PC-3 (cell line): ENCODE data around the gene FBXL15. TPM values are rescaled to one million over a fixed set of nuclear protein-coding genes. Genes with fewer than 3 reads are reported as not detected.

ENCODE experiments used
- ATAC-seq: fragments of 200-7000 bp; cut with Tn5 transposase; 2 replicates; pipeline ENCODE4 v1.9.1; 2020; ENCODE audit warnings: mild to moderate bottlenecking, moderate library complexity
- BruUV-seq: library from RNA; stranded (reverse); fragments of 400-500 nt; replicated peaks from 2 replicates; lab custom pipeline; 2021; lab: Mats Ljungman, UMichigan
- CTCF ChIA-PET: fragments of 300-600 bp; sonication (Branson Sonifier 250); formaldehyde crosslinking; loops from one replicate; lab custom pipeline; 2022; ENCODE audit warnings: antibody characterized with exemption; lab: Charles Lee
- POLR2A ChIA-PET: fragments of 300-600 bp; sonication (Branson Sonifier 250); formaldehyde crosslinking; loops from one replicate; lab custom pipeline; 2022; ENCODE audit warnings: antibody characterized with exemption; ENCODE audit not compliant: unreplicated experiment; lab: Charles Lee
- DNase-seq: peaks from one replicate; pipeline ENCODE4 v3.0.0-alpha.2; 2015
- H2AFZ ChIP-seq: fragments of 300-600 bp; sonication (generic); 2 replicates; pipeline ENCODE4 v1.6.0; 2016; ENCODE audit warnings: antibody characterized with exemption, low read length
- H3F3A ChIP-seq: fragments of 300-600 bp; sonication (generic); one replicate; pipeline ENCODE4 v1.6.0; 2017; ENCODE audit warnings: antibody characterized with exemption, low read length, control low read depth, mild to moderate bottlenecking; ENCODE audit not compliant: unreplicated experiment
- H3K27ac ChIP-seq: fragments of 300-600 bp; sonication (generic); 2 replicates; pipeline ENCODE4 v1.5.1; 2016; ENCODE audit warnings: mild to moderate bottlenecking, low read length
- H3K27me3 ChIP-seq: fragments of 300-600 bp; sonication (generic); 2 replicates; pipeline ENCODE4 v1.6.1; 2016; ENCODE audit warnings: low read length, mixed read lengths
- H3K36me3 ChIP-seq: fragments of 300-600 bp; sonication (generic); 2 replicates; pipeline ENCODE4 v1.6.1; 2016; ENCODE audit warnings: low read depth, mixed run types, low read length, mixed read lengths
- H3K4me1 ChIP-seq: fragments of 300-600 bp; sonication (generic); 2 replicates; pipeline ENCODE4 v1.5.1; 2016; ENCODE audit warnings: low read length; ENCODE audit not compliant: insufficient read depth
- H3K4me2 ChIP-seq: fragments of 300-600 bp; sonication (generic); 2 replicates; pipeline ENCODE4 v1.6.0; 2016; ENCODE audit warnings: low read length
- H3K4me3 ChIP-seq: fragments of 300-600 bp; sonication (generic); 2 replicates; pipeline ENCODE4 v1.5.1; 2016; ENCODE audit warnings: mild to moderate bottlenecking, low read length, mixed read lengths
- H3K79me2 ChIP-seq: fragments of 300-600 bp; sonication (generic); 2 replicates; pipeline ENCODE4 v1.6.1; 2017; ENCODE audit warnings: low read length, mixed read lengths
- H3K9ac ChIP-seq: fragments of 300-600 bp; sonication (generic); 2 replicates; pipeline ENCODE4 v1.6.0; 2016; ENCODE audit warnings: mild to moderate bottlenecking, low read length
- H3K9me2 ChIP-seq: fragments of 300-600 bp; sonication (generic); replicated peaks from 2 replicates; pipeline ENCODE4 v1.6.1; 2016; ENCODE audit warnings: mixed run types, low read length, mixed read lengths
- H3K9me3 ChIP-seq: fragments of 300-600 bp; sonication (generic); 2 replicates; pipeline ENCODE4 v1.6.1; 2016; ENCODE audit warnings: low read length, mixed read lengths
- H4K20me1 ChIP-seq: fragments of 300-600 bp; sonication (generic); 2 replicates; pipeline ENCODE4 v1.6.1; 2016; ENCODE audit warnings: low read length, mixed read lengths
- CTCF ChIP-seq: fragments of 300-600 bp; sonication (generic); conservative IDR thresholded peaks from 2 replicates; pipeline ENCODE4 v1.5.1; 2017; ENCODE audit warnings: antibody characterized with exemption, low read depth, mild to moderate bottlenecking, low read length
- EZH2 ChIP-seq: fragments of 300-600 bp; sonication (generic); IDR thresholded peaks from one replicate; pipeline ENCODE4 v1.6.1; 2017; ENCODE audit warnings: antibody characterized with exemption, mild to moderate bottlenecking, low read length; ENCODE audit not compliant: unreplicated experiment
- EZH2phosphoT487 ChIP-seq: fragments of 300-600 bp; sonication (generic); IDR thresholded peaks from 2 replicates; pipeline ENCODE4 v1.6.1; 2018; ENCODE audit warnings: mild to moderate bottlenecking, antibody characterized with exemption, low read length, borderline replicate concordance
- intact Hi-C: fragments of 100-400 bp; cut with micrococcal nuclease; formaldehyde crosslinking; loops from 2 replicates; pipeline ENCODE4 v1.9.0; 2023
- total RNA-seq: library from RNA; depleted of rRNA; stranded (reverse); fragments of >200 nt; gene quantifications from 2 replicates; pipeline ENCODE4 v1.2.3, GENCODE V29; 2014

FBXL15 gene
- total RNA-seq, 1 experiment from 2014 or later: 12.7 TPM

GRCh38 chr10:102432162-102432950, 11.7 kb downstream of the FBXL15 start, which contains the start of gene CUEDC2:
CUEDC2 (minus strand) TSS chr10:102432574; CDS start chr10:102425188, 7,386 bp downstream.
- TF ChIP-seq CTCF: no peak
- no peak for TF ChIP-seq EZH2
- TF ChIP-seq EZH2phosphoT487: no peak
- Histone ChIP-seq H3K27me3 (no peaks in the 10 kb centered on the region), H3K27ac (no peak within 1 kb of the TSS), H4K20me1 (no peaks in the 10 kb centered on the region), H3F3A (no peaks in the 10 kb centered on the region), H3K4me1 (peaks cover 5% of the 10 kb centered on the region; the same call in 1 of the 2 replicates), H3K79me2 (peaks cover 11% of the 10 kb centered on the region; the same call in 1 of the 2 replicates), H3K9me3 (no peaks in the 10 kb centered on the region), H2AFZ (peak within 1 kb of the TSS; percentile 88), H3K9ac (peak within 1 kb of the TSS; percentile 83), H3K4me3 (peak within 1 kb of the TSS; percentile 85), H3K9me2 (no peaks in the 10 kb centered on the region), H3K36me3 (no peaks in the 10 kb centered on the region), H3K4me2 (peak within 1 kb of the TSS; percentile 90)
- ATAC-seq: peak; percentile 93
- peak; percentile 95 for DNase-seq
- CTCF ChIA-PET: interaction anchor here (0.6 to 1.0 kb wide), 3 partner anchors 13 to 72 kb away, joined by 3 to 6 read pairs (median 4); partner anchors contain the start of gene ACTR1A
- BruUV-seq: TSS peak; percentile 69
- intact Hi-C loops: loop anchor here (1.0 kb wide), 1 partner anchor 17 kb away; no protein-coding TSS in a partner anchor
- POLR2A ChIA-PET: interaction anchor here (0.5 to 1.4 kb wide), 6 partner anchors 16 to 1897 kb away, joined by 3 to 16 read pairs (median 6); partner anchors contain the start of gene HIF1AN

- Histone ChIP-seq H3K27me3 (no peaks in the 10 kb centered on the region), H3K79me2 (peaks cover 11% of the 10 kb centered on the region; the same call in 1 of the 2 replicates), H3K4me3 (no peak overlapping the region), H4K20me1 (no peaks in the 10 kb centered on the region), H2AFZ (no peak overlapping the region), H3K4me2 (no peak overlapping the region), H3K9me3 (no peaks in the 10 kb centered on the region), H3K27ac (no peak overlapping the region), H3K9ac (no peak overlapping the region), H3K4me1 (peaks cover 5% of the 10 kb centered on the region; the same call in 1 of the 2 replicates), H3K9me2 (no peaks in the 10 kb centered on the region), H3K36me3 (no peaks in the 10 kb centered on the region), H3F3A (no peaks in the 10 kb centered on the region)
- POLR2A ChIA-PET: interaction anchor here (1.4 kb wide), 1 partner anchor 16 kb away, joined by 5 read pairs; no protein-coding TSS in a partner anchor
- ATAC-seq: no peak
- no TSS peak for BruUV-seq
- no peak for TF ChIP-seq EZH2
- no peak for TF ChIP-seq CTCF
- no peak for TF ChIP-seq EZH2phosphoT487
- CTCF ChIA-PET: no interaction called here
- no peak for DNase-seq
- intact Hi-C loops: no loop called here
Observed at GRCh38 chr10:102433619-102434046, 13.0 kb downstream of the FBXL15 start.
